Heart right ventricle (tissue), 16 donors: Measurements from ENCODE around the gene USP43. TPM values are rescaled to one million over a fixed set of nuclear protein-coding genes. Genes with fewer than 3 reads are reported as not detected.

ENCODE experiments used
- ATAC-seq, 8 donors: fragments of 200-7000 bp; cut with Tn5 transposase; one replicate each; pipeline ENCODE4 v1.9.1; 2020; ENCODE audit warnings: mild to moderate bottlenecking in 8 of 8, moderate library complexity in 8 of 8, moderate number of reproducible peaks in 1 of 8
- DNase-seq, 2 donors: peaks; one replicate each; pipeline ENCODE4 v3.0.0-alpha.2; 2020
- H3K27ac ChIP-seq, 10 donors: fragments of 200-600 bp; sonication (generic) in 2 of 10; one replicate each; pipeline versions ENCODE4 v1.5.0 to v1.8.0; 2020 to 2022; ENCODE audit warnings: mild to moderate bottlenecking in 3 of 10
- H3K27me3 ChIP-seq, 7 donors: fragments of 200-600 bp; one replicate each; pipeline ENCODE4 v1.8.0; 2021 to 2022; ENCODE audit warnings: mild to moderate bottlenecking in 2 of 7
- H3K36me3 ChIP-seq, 9 donors: fragments of 200-600 bp; sonication (generic) in 1 of 9; one replicate each; pipeline versions ENCODE4 v1.5.0 to v1.8.0; 2020 to 2022; ENCODE audit warnings: mild to moderate bottlenecking in 2 of 9
- H3K4me1 ChIP-seq, 9 donors: fragments of 200-600 bp; sonication (generic) in 1 of 9; one replicate each; pipeline versions ENCODE4 v1.5.0 to v1.8.0; 2020 to 2022; ENCODE audit warnings: mild to moderate bottlenecking in 4 of 9
- H3K4me3 ChIP-seq, 10 donors: fragments of 200-600 bp; sonication (generic) in 2 of 10; one replicate each; pipeline versions ENCODE4 v1.5.0 to v1.8.0; 2020 to 2022; ENCODE audit warnings: mild to moderate bottlenecking in 7 of 10, moderate library complexity in 2 of 10
- H3K9me3 ChIP-seq, 11 donors: fragments of 200-600 bp in 10 of 11; sonication (generic) in 2 of 11; one replicate each; pipeline versions ENCODE4 v1.5.0 to v1.8.0; 2013 to 2022; ENCODE audit warnings: mild to moderate bottlenecking in 2 of 11, control low read depth in 1 of 11, moderate library complexity in 1 of 11
- CTCF ChIP-seq, 9 donors: fragments of 200-600 bp; sonication (generic) in 2 of 9; IDR thresholded peaks; one replicate each; pipeline versions ENCODE4 v1.5.0 to v1.8.0; 2021 to 2022; ENCODE audit warnings: antibody characterized with exemption in 9 of 9, mild to moderate bottlenecking in 5 of 9, moderate library complexity in 1 of 9
- WGBS, 2 donors: extraction: QIAGEN DNeasy Blood & Tissue Kit; methylation state at CpG; one replicate each; pipeline ENCODE4 v1.1.7; 2013; ENCODE audit warnings: inconsistent platforms in 1 of 2; 5-methylcytosine and 5-hydroxymethylcytosine counted together
- intact Hi-C, 10 donors: fragments of 100-400 bp; cut with DNase I; formaldehyde crosslinking; loops; one replicate each; pipeline versions ENCODE4 v1.11.1 to v1.14.2; 2022
- polyA plus RNA-seq, 2 donors: library from polyadenylated mRNA; stranded (reverse); fragments of 200-250 nt; gene quantifications; one replicate each; pipeline ENCODE4 v1.2.3, GENCODE V29; 2013
- total RNA-seq, 10 donors: library from RNA; stranded (reverse); fragmentation: NEBNext Ultra II Directional in 3 of 10; extraction: Animal tissue kit (Norgen Biotek cat#: 25700) in 3 of 10; gene quantifications; one replicate each; pipeline versions ENCODE4 v1.2.1 to v1.2.4, GENCODE V29; 2021 to 2023
- donor health status: Arrhythmogenic right ventricular cardiomyopathy.
- donor health status: ischemic (EF 13 %, LVEDD 7.1; RV severe dilation, severe dysfunction).
- donor health status: healthy with polysubstance abuse.
- donor health status: DM: no; HTN: yes; CAD: no.
- donor health status: DM: no; HTN: no; CAD: no.
- donor health status: ischemic (EF 25% LVEDD 6.9; RV normal size, moderate dysfunction).
- donor health status: ischemic (EF 25% LVEDD 5.7; RV mildly dilated, moderate dysfunction).
- donor health status: healthy.
- donor health status: DM: yes; HTN: yes; CAD: no.
- donor health status: Ischemic cardiomyopathy.
- donor health status: ischemic (EF 35%, LVEDD 5.7; RV mildly dilated, moderate dysfunction).
- donor health status: nonischemic (EF 11% LVEDD 7.7; RV severe dilation, severe dysfunction).
- donor health status: DM: yes; HTN: yes; CAD: no.
- donor health status: PGD.
- donor health status: ischemic (EF 29% LVEDD 5.4; RV normal size, mild dysfunction).
- donor health status: nonischemic (EF 23%, LVEDD 6.1; RV moderate dilation, normal function).

USP43 gene
- total and polyA plus RNA-seq, 12 donors, result 0.03 to 0.07 TPM; not detected in 10

- no peak for DNase-seq
- no peaks in the 10 kb centered on the region for H3K36me3 ChIP-seq
- H3K27ac ChIP-seq, result no peak overlapping the region
- no peaks in the 10 kb centered on the region for H3K4me1 ChIP-seq
- 82 to 93% methylated on average over 4 of the region's 4 CpGs for WGBS, 2 donors
- ATAC-seq, result no peak
- H3K27me3 ChIP-seq, result peaks cover 0 to 9% (median 0%) of the 10 kb centered on the region in 7 donors
- H3K9me3 ChIP-seq, result peaks cover 0 to 8% (median 0%) of the 10 kb centered on the region in 11 donors
- intact Hi-C loops, result no loop called here
- no peak overlapping the region for H3K4me3 ChIP-seq
- no peak for TF ChIP-seq CTCF (IDR thresholded peaks at IDR 0.05)
Observed at GRCh38 chr17:9707948-9708347, 62.6 kb downstream of the USP43 start.

GRCh38 chr17:9714801-9715200 lies 69.5 kb downstream of the USP43 start:
- DNase-seq, result no peak
- no peaks in the 10 kb centered on the region for H3K36me3 ChIP-seq
- no peak overlapping the region for H3K4me3 ChIP-seq
- peaks cover 0 to 9% (median 4%) of the 10 kb centered on the region in 7 donors for H3K27me3 ChIP-seq
- no peaks in the 10 kb centered on the region for H3K4me1 ChIP-seq
- H3K27ac ChIP-seq, result no peak overlapping the region
- intact Hi-C loops, result no loop called here
- no peak for ATAC-seq
- no peak for TF ChIP-seq CTCF (IDR thresholded peaks at IDR 0.05)
- WGBS, 2 donors, result 85 to 86% methylated on average over 6 of the region's 6 CpGs
- H3K9me3 ChIP-seq, result peaks cover 0 to 8% (median 0%) of the 10 kb centered on the region in 11 donors

- no peak for TF ChIP-seq CTCF (IDR thresholded peaks at IDR 0.05)
- no peak for ATAC-seq
- H3K27me3 ChIP-seq, result peaks cover 0 to 9% (median 4%) of the 10 kb centered on the region in 7 donors
- WGBS, 2 donors, result 98 to 100% methylated on average over 1 of the region's 1 CpG
- H3K9me3 ChIP-seq, result peaks cover 0 to 8% (median 0%) of the 10 kb centered on the region in 11 donors
- H3K4me1 ChIP-seq, result no peaks in the 10 kb centered on the region
- DNase-seq, result no peak
- intact Hi-C loops, result no loop called here
- H3K36me3 ChIP-seq, result no peaks in the 10 kb centered on the region
- no peak overlapping the region for H3K4me3 ChIP-seq
- H3K27ac ChIP-seq, result no peak overlapping the region
Observed at GRCh38 chr17:9715503-9716016, 70.2 kb downstream of the USP43 start.

GRCh38 chr17:9725575-9725974 lies 80.3 kb downstream of the USP43 start:
- peak in 1 of 8 donors; percentile 41 for ATAC-seq
- no peaks in the 10 kb centered on the region for H3K4me1 ChIP-seq
- H3K4me3 ChIP-seq, result no peak overlapping the region
- H3K27me3 ChIP-seq, result peaks cover 0 to 41% (median 25%) of the 10 kb centered on the region in 7 donors
- no peaks in the 10 kb centered on the region for H3K9me3 ChIP-seq
- H3K27ac ChIP-seq, result no peak overlapping the region
- intact Hi-C loops, result loop anchor here in 8 of 10 donors (5.0 to 10.0 kb wide), 4 partner anchors 42 to 169 kb away; no protein-coding TSS in a partner anchor
- DNase-seq, result no peak
- no peaks in the 10 kb centered on the region for H3K36me3 ChIP-seq
- 32 to 44% methylated on average over 9 of the region's 9 CpGs for WGBS, 2 donors
- TF ChIP-seq CTCF (IDR thresholded peaks at IDR 0.05), result peak in 4 of 9 donors; percentile 8 to 35 (median 20)
